GM23338 (cell line): Measurements from ENCODE around the gene PTTG1IP.

ENCODE experiments used
- CTCF ChIP-seq, 2 experiments: fragments of 200-600 bp in 1 of 2; sonication (generic) in 1 of 2; conservative IDR thresholded peaks; 2 replicates each; pipeline versions ENCODE4 v1.5.1 to v1.6.1; 2016 to 2017; ENCODE audit warnings: antibody characterized with exemption in 2 of 2, low read depth in 2 of 2, mild to moderate bottlenecking in 2 of 2, moderate library complexity in 1 of 2
- EZH2 ChIP-seq: fragments of 200-600 bp; sonication (generic); IDR thresholded peaks from one replicate; pipeline ENCODE4 v1.8.0; 2017; ENCODE audit warnings: antibody characterized with exemption, mild to moderate bottlenecking, low read depth; ENCODE audit not compliant: unreplicated experiment
- EZH2phosphoT487 ChIP-seq: fragments of 200-600 bp; sonication (generic); IDR thresholded peaks from one replicate; pipeline ENCODE4 v1.8.1; 2018; ENCODE audit warnings: antibody characterized with exemption; ENCODE audit not compliant: unreplicated experiment
- POLR2AphosphoS5 ChIP-seq: IDR thresholded peaks from 2 replicates; pipeline ENCODE4 v1.6.1; 2016; ENCODE audit warnings: antibody characterized with exemption, low read depth

- TF ChIP-seq CTCF (conservative IDR thresholded peaks at IDR 0.05; ENCODE audit: low read depth in 2 of 2): no peak
- TF ChIP-seq EZH2phosphoT487: no peak
- TF ChIP-seq POLR2AphosphoS5: no peak
- TF ChIP-seq EZH2: no peak
These were observed 26.8 kb downstream of the PTTG1IP start for GRCh38 chr21:44846485-44847260.
